H1 (cell line): ENCODE data around the gene ZNF548. TPM values are rescaled to one million over a fixed set of nuclear protein-coding genes. Genes with fewer than 3 reads are reported as not detected.

Source experiments
- CTCF ChIA-PET: fragments of 300-600 bp; sonication (Branson Sonifier 250); formaldehyde crosslinking; loops from one replicate; lab custom pipeline; 2021; ENCODE audit not compliant: partially characterized antibody; lab: Charles Lee
- POLR2A ChIA-PET: fragments of 300-600 bp; sonication (Branson Sonifier 250); formaldehyde crosslinking; loops from one replicate; lab custom pipeline; 2021; ENCODE audit warnings: inconsistent platforms; ENCODE audit not compliant: partially characterized antibody; lab: Charles Lee
- DNase-seq, 2 experiments: peaks; one replicate each; pipeline versions ENCODE4 v3.0.0 to v3.0.0-alpha.2; 2010 to 2022; ENCODE audit warnings: low spot score in 2 of 2, low read depth in 1 of 2, mixed read lengths in 1 of 2
- FAIRE-seq: peaks from 2 replicates; lab custom pipeline; 2011; peaks lifted over from hg19 to GRCh38; lab: Jason Lieb, UNC
- H2AFZ ChIP-seq: 2 replicates; pipeline ENCODE4 v1.8.1; 2012; ENCODE audit warnings: low read length, inconsistent platforms
- H2AK5ac ChIP-seq: 2 replicates; pipeline ENCODE4 v1.6.1; 2013; ENCODE audit warnings: low read depth, low read length
- H2BK120ac ChIP-seq: replicated peaks from 2 replicates; pipeline ENCODE3; 2013; ENCODE audit warnings: low read depth, low read length, inconsistent platforms
- H2BK12ac ChIP-seq: 2 replicates; pipeline ENCODE4 v1.6.1; 2013; ENCODE audit warnings: low read depth, low read length
- H2BK15ac ChIP-seq: 2 replicates; pipeline ENCODE4 v1.6.1; 2013; ENCODE audit warnings: low read length
- H2BK20ac ChIP-seq: 2 replicates; pipeline ENCODE4 v1.6.1; 2013; ENCODE audit warnings: low read length
- H2BK5ac ChIP-seq: 2 replicates; pipeline ENCODE4 v1.6.1; 2013; ENCODE audit warnings: low read depth, low read length
- H3K14ac ChIP-seq: 2 replicates; pipeline ENCODE4 v1.6.1; 2013; ENCODE audit warnings: inconsistent platforms; ENCODE audit not compliant: insufficient read length
- H3K18ac ChIP-seq: 2 replicates; pipeline ENCODE4 v1.6.1; 2013; ENCODE audit warnings: low read length; ENCODE audit errors: extremely low read depth
- H3K23ac ChIP-seq: 2 replicates; pipeline ENCODE4 v1.6.1; 2013; ENCODE audit warnings: inconsistent platforms; ENCODE audit not compliant: insufficient read length
- H3K23me2 ChIP-seq: 2 replicates; pipeline ENCODE4 v1.6.1; 2013; ENCODE audit warnings: low read depth, low read length
- H3K27ac ChIP-seq: 2 replicates; pipeline ENCODE4 v1.6.1; 2011; ENCODE audit warnings: low read depth, low read length, inconsistent platforms
- H3K27me3 ChIP-seq, 4 experiments: replicated peaks in 1 of 4; 1 replicate in 1 of 4; 2 replicates in 3 of 4; pipeline versions ENCODE4 v1.6.1 to v1.8.1; 2011 to 2013; ENCODE audit warnings: low read length in 3 of 4, mild to moderate bottlenecking in 3 of 4, inconsistent platforms in 2 of 4, mixed read lengths in 2 of 4, moderate library complexity in 1 of 4; ENCODE audit not compliant: control insufficient read depth in 3 of 4, insufficient read depth in 3 of 4; ENCODE audit errors: extremely low read depth in 1 of 4
- H3K36me3 ChIP-seq, 4 experiments: 2 replicates each; pipeline versions ENCODE4 v1.6.1 to v1.8.1; 2011 to 2013; ENCODE audit warnings: mild to moderate bottlenecking in 4 of 4, low read length in 3 of 4, moderate library complexity in 2 of 4, control low read depth in 1 of 4, inconsistent platforms in 1 of 4; ENCODE audit not compliant: insufficient read depth in 4 of 4, control insufficient read depth in 2 of 4
- H3K4ac ChIP-seq: replicated peaks from 2 replicates; pipeline ENCODE3; 2013; ENCODE audit warnings: low read length, low read depth, mixed read lengths, inconsistent platforms; ENCODE audit not compliant: insufficient read length
- H3K4me1 ChIP-seq, 4 experiments: replicated peaks in 1 of 4; 1 replicate in 1 of 4; 2 replicates in 3 of 4; pipeline versions ENCODE4 v1.6.1 to v1.8.1; 2011 to 2013; ENCODE audit warnings: low read length in 3 of 4, inconsistent platforms in 2 of 4, mixed read lengths in 1 of 4; ENCODE audit not compliant: insufficient read depth in 4 of 4, control insufficient read depth in 3 of 4
- H3K4me2 ChIP-seq, 2 experiments: 2 replicates each; pipeline versions ENCODE4 v1.6.1 to v1.8.1; 2011 to 2013; ENCODE audit warnings: low read depth in 2 of 2, low read length in 2 of 2, control low read depth in 1 of 2, inconsistent platforms in 1 of 2, mild to moderate bottlenecking in 1 of 2; ENCODE audit not compliant: insufficient read depth in 1 of 2
- H3K4me3 ChIP-seq, 4 experiments: fragments of 200-600, 300-600 bp in 1 of 4; sonication (generic), shearing (Covaris generic), sonication (Bioruptor Twin) in 1 of 4; 2 replicates each; pipeline versions ENCODE4 v1.5.1 to v1.8.1; 2011 to 2016; ENCODE audit warnings: low read length in 4 of 4, low read depth in 3 of 4, control low read depth in 2 of 4, inconsistent platforms in 2 of 4, mild to moderate bottlenecking in 2 of 4, mixed read lengths in 1 of 4, moderate library complexity in 1 of 4; ENCODE audit not compliant: insufficient read depth in 2 of 4; ENCODE audit errors: extremely low read depth in 1 of 4
- H3K56ac ChIP-seq: replicated peaks from 2 replicates; pipeline ENCODE3; 2013; ENCODE audit warnings: low read depth, mild to moderate bottlenecking, mixed read lengths, low read length, inconsistent platforms; ENCODE audit not compliant: insufficient read length
- H3K79me1 ChIP-seq: 2 replicates; pipeline ENCODE4 v1.6.1; 2013; ENCODE audit warnings: low read depth, low read length, control low read depth
- H3K79me2 ChIP-seq, 2 experiments: 2 replicates each; pipeline versions ENCODE4 v1.6.1 to v1.8.1; 2012 to 2013; ENCODE audit warnings: low read length in 2 of 2, mild to moderate bottlenecking in 2 of 2, inconsistent platforms in 1 of 2; ENCODE audit not compliant: insufficient read depth in 2 of 2, control insufficient read depth in 1 of 2
- H3K9ac ChIP-seq, 4 experiments: replicated peaks in 1 of 4; 1 replicate in 1 of 4; 2 replicates in 3 of 4; pipeline versions ENCODE4 v1.6.1 to v1.8.1; 2011 to 2013; ENCODE audit warnings: low read depth in 3 of 4, low read length in 3 of 4, control low read depth in 2 of 4, mild to moderate bottlenecking in 2 of 4, moderate library complexity in 2 of 4, inconsistent platforms in 1 of 4; ENCODE audit errors: extremely low read depth in 1 of 4
- H3K9me3 ChIP-seq, 2 experiments: 2 replicates each; pipeline versions ENCODE4 v1.6.1 to v1.8.1; 2012 to 2013; ENCODE audit warnings: mild to moderate bottlenecking in 2 of 2, moderate library complexity in 2 of 2, control low read depth in 1 of 2, inconsistent platforms in 1 of 2, low read depth in 1 of 2, low read length in 1 of 2, mixed read lengths in 1 of 2; ENCODE audit not compliant: insufficient read depth in 2 of 2
- H4K20me1 ChIP-seq, 2 experiments: replicated peaks in 1 of 2; 2 replicates each; pipeline versions ENCODE3 to v1.8.1; 2011 to 2013; ENCODE audit warnings: inconsistent platforms in 2 of 2, low read length in 2 of 2, mild to moderate bottlenecking in 1 of 2; ENCODE audit not compliant: insufficient read depth in 2 of 2, control insufficient read depth in 1 of 2
- H4K5ac ChIP-seq: 2 replicates; pipeline ENCODE4 v1.6.1; 2013; ENCODE audit warnings: low read length, low read depth, mixed read lengths, inconsistent platforms; ENCODE audit not compliant: insufficient read length
- H4K8ac ChIP-seq: 2 replicates; pipeline ENCODE4 v1.8.0; 2013; ENCODE audit warnings: mild to moderate bottlenecking, moderate library complexity, low read length, inconsistent platforms; ENCODE audit not compliant: insufficient read depth; ENCODE audit errors: extremely low read depth
- H4K91ac ChIP-seq: replicated peaks from 2 replicates; pipeline ENCODE3; 2013; ENCODE audit warnings: low read length, mixed read lengths, inconsistent platforms; ENCODE audit not compliant: insufficient read length
- TCF12 ChIP-seq: IDR thresholded peaks from 2 replicates; pipeline ENCODE4 v1.6.1; 2011; ENCODE audit warnings: low read depth, mild to moderate bottlenecking, low read length
- WGBS, 2 experiments: shearing (Covaris generic) in 1 of 2; methylation state at CpG; one replicate each; pipeline versions ENCODE4 v1.1.6 to v1.1.7; 2013 to 2015; ENCODE audit warnings: low lambda C conversion rate in 2 of 2, mixed read lengths in 2 of 2, inconsistent platforms in 1 of 2, low coverage in 1 of 2, missing lambda C conversion rate in 1 of 2; ENCODE audit not compliant: insufficient replicate concordance in 2 of 2, insufficient coverage in 1 of 2, insufficient read length in 1 of 2; ENCODE audit errors: extremely low coverage in 1 of 2, missing lambda C conversion rate in 1 of 2; 5-methylcytosine and 5-hydroxymethylcytosine counted together
- polyA plus RNA-seq, 7 experiments: library from polyadenylated mRNA; depleted of rRNA in 3 of 7; stranded (reverse) in 5 of 7; unstranded in 2 of 7; fragments of >200 nt in 5 of 7; fragments of 200-250 nt in 2 of 7; gene quantifications; 1 replicate in 5 of 7; 2 replicates in 1 of 7; 4 replicates in 1 of 7; pipeline versions ENCODE4 v1.2.1 to v1.2.3, GENCODE V29; 2011 to 2013; ENCODE audit warnings: missing spikeins in 2 of 7, mixed read lengths in 2 of 7
- total RNA-seq: library from RNA; stranded (reverse); fragmentation: NEBNext Ultra II Directional; extraction: Animal tissue kit (Norgen Biotek cat#: 25700); gene quantifications from 2 replicates; pipeline ENCODE4 v1.2.1, GENCODE V29; 2021
- TF ChIP-seq, protein P1 (sequence below), 3 experiments: IDR thresholded peaks; 1 replicate in 2 of 3; 2 replicates in 1 of 3; pipeline versions ENCODE4 v1.5.1 to v1.6.1; 2011; ENCODE audit warnings: low read length in 3 of 3, mild to moderate bottlenecking in 3 of 3, inconsistent platforms in 2 of 3, low read depth in 1 of 3, moderate library complexity in 1 of 3; ENCODE audit not compliant: insufficient read depth in 1 of 3; ENCODE audit errors: control extremely low read depth in 1 of 3

The ZNF548 gene
- total and polyA plus RNA-seq, 2 of the 8 experiments (the other 6 are each of a cell fraction or from before 2014, with no cell fraction given): 7.4 to 9.9 TPM

- no peaks in the 10 kb centered on the region for H3K27me3 ChIP-seq
- TF ChIP-seq, protein P1, sequence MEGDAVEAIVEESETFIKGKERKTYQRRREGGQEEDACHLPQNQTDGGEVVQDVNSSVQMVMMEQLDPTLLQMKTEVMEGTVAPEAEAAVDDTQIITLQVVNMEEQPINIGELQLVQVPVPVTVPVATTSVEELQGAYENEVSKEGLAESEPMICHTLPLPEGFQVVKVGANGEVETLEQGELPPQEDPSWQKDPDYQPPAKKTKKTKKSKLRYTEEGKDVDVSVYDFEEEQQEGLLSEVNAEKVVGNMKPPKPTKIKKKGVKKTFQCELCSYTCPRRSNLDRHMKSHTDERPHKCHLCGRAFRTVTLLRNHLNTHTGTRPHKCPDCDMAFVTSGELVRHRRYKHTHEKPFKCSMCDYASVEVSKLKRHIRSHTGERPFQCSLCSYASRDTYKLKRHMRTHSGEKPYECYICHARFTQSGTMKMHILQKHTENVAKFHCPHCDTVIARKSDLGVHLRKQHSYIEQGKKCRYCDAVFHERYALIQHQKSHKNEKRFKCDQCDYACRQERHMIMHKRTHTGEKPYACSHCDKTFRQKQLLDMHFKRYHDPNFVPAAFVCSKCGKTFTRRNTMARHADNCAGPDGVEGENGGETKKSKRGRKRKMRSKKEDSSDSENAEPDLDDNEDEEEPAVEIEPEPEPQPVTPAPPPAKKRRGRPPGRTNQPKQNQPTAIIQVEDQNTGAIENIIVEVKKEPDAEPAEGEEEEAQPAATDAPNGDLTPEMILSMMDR (IDR thresholded peaks at IDR 0.05; ENCODE audit: control extremely low read depth in 1 of 3, insufficient read depth in 1 of 3, low read depth in 1 of 3, low read length in 3 of 3): peak in 1 of 3 experiments; percentile 2; a peak in 1 of 4 replicates
- no peak for TF ChIP-seq TCF12
- H4K8ac ChIP-seq: no peak overlapping the region
- no peak overlapping the region for H2BK120ac ChIP-seq
- peak overlapping the region; percentile 37; the same call in 1 of the 2 replicates for H2BK5ac ChIP-seq
- FAIRE-seq (no peak), DNase-seq (no peak)
- H2AFZ ChIP-seq: 0 out of 2 replicates have a peak overlapping the region, but pooled peaks have one; percentile 55
- no peak overlapping the region for H4K91ac ChIP-seq
- no peak overlapping the region for H3K14ac ChIP-seq
- H3K4ac ChIP-seq: no peak overlapping the region
- peaks cover 6 to 29% of the 10 kb centered on the region in 2 experiments; a peak in 3 of 4 replicates for H3K79me2 ChIP-seq
- peak overlapping the region; percentile 84 to 95 (median 88) for H3K9ac ChIP-seq
- H3K4me1 ChIP-seq: peaks cover 0 to 4% (median 4%) of the 10 kb centered on the region in 4 experiments; a peak in 5 of 7 replicates
- H3K4me3 ChIP-seq: peak overlapping the region; percentile 88 to 100 (median 99)
- H3K56ac ChIP-seq: no peak overlapping the region
- ChIA-PET CTCF (interaction anchor here (1.0 kb wide), 1 partner anchor 12 kb away, joined by 3 read pairs; no protein-coding TSS in a partner anchor), POLR2A (no interaction called here)
- no peak overlapping the region for H2BK12ac ChIP-seq
- no peak overlapping the region for H2BK15ac ChIP-seq
- peaks cover 12% of the 10 kb centered on the region; the same call in 1 of the 2 replicates for H3K23me2 ChIP-seq
- no peak overlapping the region for H4K5ac ChIP-seq
- H3K79me1 ChIP-seq: peaks cover 10% of the 10 kb centered on the region
- H3K36me3 ChIP-seq: peaks cover 5 to 25% (median 21%) of the 10 kb centered on the region in 4 experiments; a peak in 6 of 8 replicates
- no peaks in the 10 kb centered on the region for H3K9me3 ChIP-seq
- WGBS, 2 experiments: 46% methylated on average over 7 of the region's 7 CpGs; no CpG with 5 or more reads in 1 of the 2 experiments
- H2BK20ac ChIP-seq: no peak overlapping the region
- H4K20me1 ChIP-seq: peaks cover 0 to 3% of the 10 kb centered on the region in 2 experiments
- no peak overlapping the region for H3K27ac ChIP-seq
- H3K18ac ChIP-seq: no peak overlapping the region
- peak overlapping the region; percentile 93 to 94 for H3K4me2 ChIP-seq
- no peak overlapping the region for H3K23ac ChIP-seq
- no peak overlapping the region for H2AK5ac ChIP-seq
Observed at GRCh38 chr19:57351867-57352266, 37.8 kb upstream of the ZNF548 start.
